ENCODE measurements around the gene CPLX4.

Gene CPLX4

DNA sequence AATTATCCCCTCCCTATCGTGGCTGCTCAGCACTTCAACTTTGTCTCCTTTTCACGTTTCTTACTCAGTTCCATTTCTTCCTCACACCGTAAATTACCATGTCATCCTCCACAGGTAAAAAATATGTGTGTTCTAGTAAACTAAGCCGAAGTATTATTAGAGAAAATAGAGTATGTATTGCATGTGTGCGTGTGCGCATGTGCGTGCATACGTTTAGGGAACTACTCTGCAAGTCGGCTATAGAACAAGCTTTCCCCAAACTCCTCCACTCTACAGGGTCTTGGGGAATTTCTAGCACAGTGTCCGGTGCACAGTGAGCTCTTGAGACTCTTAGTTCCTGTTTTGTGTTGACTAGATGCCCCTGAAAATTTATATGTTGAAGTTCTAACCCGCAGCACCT, 36.1 kb downstream of the CPLX4 start:
- ChIA-PET CTCF (interaction anchor here (0.6 to 1.5 kb wide), 3 partner anchors 9 to 120 kb away, joined by 3 to 4 read pairs (median 3); partner anchors contain the start of gene RAX), POLR2A (no interaction called here)
- no peak for TF ChIP-seq GLIS1 (tag by site-specific recombination; IDR thresholded peaks at IDR 0.05)
- no peak for TF ChIP-seq ZNF623 (tag by site-specific recombination; IDR thresholded peaks at IDR 0.05)
- TF ChIP-seq ZBTB21 (tag by site-specific recombination; IDR thresholded peaks at IDR 0.05): no peak
- no peak for TF ChIP-seq TRIM28 (IDR thresholded peaks at IDR 0.05; ENCODE audit: borderline replicate concordance, low read length)
- no peak for TF ChIP-seq ZNF664 (tag by site-specific recombination; IDR thresholded peaks at IDR 0.05)
- TF ChIP-seq, protein P1, sequence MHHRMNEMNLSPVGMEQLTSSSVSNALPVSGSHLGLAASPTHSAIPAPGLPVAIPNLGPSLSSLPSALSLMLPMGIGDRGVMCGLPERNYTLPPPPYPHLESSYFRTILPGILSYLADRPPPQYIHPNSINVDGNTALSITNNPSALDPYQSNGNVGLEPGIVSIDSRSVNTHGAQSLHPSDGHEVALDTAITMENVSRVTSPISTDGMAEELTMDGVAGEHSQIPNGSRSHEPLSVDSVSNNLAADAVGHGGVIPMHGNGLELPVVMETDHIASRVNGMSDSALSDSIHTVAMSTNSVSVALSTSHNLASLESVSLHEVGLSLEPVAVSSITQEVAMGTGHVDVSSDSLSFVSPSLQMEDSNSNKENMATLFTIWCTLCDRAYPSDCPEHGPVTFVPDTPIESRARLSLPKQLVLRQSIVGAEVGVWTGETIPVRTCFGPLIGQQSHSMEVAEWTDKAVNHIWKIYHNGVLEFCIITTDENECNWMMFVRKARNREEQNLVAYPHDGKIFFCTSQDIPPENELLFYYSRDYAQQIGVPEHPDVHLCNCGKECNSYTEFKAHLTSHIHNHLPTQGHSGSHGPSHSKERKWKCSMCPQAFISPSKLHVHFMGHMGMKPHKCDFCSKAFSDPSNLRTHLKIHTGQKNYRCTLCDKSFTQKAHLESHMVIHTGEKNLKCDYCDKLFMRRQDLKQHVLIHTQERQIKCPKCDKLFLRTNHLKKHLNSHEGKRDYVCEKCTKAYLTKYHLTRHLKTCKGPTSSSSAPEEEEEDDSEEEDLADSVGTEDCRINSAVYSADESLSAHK (tag by site-specific recombination; IDR thresholded peaks at IDR 0.05): no peak
- TF ChIP-seq, protein P2, sequence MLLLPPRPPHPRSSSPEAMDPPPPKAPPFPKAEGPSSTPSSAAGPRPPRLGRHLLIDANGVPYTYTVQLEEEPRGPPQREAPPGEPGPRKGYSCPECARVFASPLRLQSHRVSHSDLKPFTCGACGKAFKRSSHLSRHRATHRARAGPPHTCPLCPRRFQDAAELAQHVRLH (tag by site-specific recombination; IDR thresholded peaks at IDR 0.05): no peak
- TF ChIP-seq, protein P3, sequence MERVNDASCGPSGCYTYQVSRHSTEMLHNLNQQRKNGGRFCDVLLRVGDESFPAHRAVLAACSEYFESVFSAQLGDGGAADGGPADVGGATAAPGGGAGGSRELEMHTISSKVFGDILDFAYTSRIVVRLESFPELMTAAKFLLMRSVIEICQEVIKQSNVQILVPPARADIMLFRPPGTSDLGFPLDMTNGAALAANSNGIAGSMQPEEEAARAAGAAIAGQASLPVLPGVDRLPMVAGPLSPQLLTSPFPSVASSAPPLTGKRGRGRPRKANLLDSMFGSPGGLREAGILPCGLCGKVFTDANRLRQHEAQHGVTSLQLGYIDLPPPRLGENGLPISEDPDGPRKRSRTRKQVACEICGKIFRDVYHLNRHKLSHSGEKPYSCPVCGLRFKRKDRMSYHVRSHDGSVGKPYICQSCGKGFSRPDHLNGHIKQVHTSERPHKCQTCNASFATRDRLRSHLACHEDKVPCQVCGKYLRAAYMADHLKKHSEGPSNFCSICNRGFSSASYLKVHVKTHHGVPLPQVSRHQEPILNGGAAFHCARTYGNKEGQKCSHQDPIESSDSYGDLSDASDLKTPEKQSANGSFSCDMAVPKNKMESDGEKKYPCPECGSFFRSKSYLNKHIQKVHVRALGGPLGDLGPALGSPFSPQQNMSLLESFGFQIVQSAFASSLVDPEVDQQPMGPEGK (tag by site-specific recombination; IDR thresholded peaks at IDR 0.05): no peak
- TF ChIP-seq ZNF792 (tag by site-specific recombination; IDR thresholded peaks at IDR 0.05): no peak
- TF ChIP-seq, protein P4, sequence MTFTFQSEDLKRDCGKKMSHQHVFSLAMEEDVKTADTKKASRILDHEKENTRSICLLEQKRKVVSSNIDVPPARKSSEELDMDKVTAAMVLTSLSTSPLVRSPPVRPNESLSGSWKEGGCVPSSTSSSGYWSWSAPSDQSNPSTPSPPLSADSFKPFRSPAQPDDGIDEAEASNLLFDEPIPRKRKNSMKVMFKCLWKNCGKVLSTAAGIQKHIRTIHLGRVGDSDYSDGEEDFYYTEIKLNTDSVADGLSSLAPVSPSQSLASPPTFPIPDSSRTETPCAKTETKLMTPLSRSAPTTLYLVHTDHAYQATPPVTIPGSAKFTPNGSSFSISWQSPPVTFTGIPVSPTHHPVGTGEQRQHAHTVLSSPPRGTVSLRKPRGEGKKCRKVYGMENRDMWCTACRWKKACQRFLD (tag by site-specific recombination; IDR thresholded peaks at IDR 0.05): no peak
- TF ChIP-seq, protein P5, sequence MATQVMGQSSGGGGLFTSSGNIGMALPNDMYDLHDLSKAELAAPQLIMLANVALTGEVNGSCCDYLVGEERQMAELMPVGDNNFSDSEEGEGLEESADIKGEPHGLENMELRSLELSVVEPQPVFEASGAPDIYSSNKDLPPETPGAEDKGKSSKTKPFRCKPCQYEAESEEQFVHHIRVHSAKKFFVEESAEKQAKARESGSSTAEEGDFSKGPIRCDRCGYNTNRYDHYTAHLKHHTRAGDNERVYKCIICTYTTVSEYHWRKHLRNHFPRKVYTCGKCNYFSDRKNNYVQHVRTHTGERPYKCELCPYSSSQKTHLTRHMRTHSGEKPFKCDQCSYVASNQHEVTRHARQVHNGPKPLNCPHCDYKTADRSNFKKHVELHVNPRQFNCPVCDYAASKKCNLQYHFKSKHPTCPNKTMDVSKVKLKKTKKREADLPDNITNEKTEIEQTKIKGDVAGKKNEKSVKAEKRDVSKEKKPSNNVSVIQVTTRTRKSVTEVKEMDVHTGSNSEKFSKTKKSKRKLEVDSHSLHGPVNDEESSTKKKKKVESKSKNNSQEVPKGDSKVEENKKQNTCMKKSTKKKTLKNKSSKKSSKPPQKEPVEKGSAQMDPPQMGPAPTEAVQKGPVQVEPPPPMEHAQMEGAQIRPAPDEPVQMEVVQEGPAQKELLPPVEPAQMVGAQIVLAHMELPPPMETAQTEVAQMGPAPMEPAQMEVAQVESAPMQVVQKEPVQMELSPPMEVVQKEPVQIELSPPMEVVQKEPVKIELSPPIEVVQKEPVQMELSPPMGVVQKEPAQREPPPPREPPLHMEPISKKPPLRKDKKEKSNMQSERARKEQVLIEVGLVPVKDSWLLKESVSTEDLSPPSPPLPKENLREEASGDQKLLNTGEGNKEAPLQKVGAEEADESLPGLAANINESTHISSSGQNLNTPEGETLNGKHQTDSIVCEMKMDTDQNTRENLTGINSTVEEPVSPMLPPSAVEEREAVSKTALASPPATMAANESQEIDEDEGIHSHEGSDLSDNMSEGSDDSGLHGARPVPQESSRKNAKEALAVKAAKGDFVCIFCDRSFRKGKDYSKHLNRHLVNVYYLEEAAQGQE (tag by site-specific recombination; IDR thresholded peaks at IDR 0.05): no peak
- TF ChIP-seq ZNF629 (tag by site-specific recombination; IDR thresholded peaks at IDR 0.05): no peak
- no peak for TF ChIP-seq ZBTB8A (tag by site-specific recombination; IDR thresholded peaks at IDR 0.05)
- TF ChIP-seq, protein P6, sequence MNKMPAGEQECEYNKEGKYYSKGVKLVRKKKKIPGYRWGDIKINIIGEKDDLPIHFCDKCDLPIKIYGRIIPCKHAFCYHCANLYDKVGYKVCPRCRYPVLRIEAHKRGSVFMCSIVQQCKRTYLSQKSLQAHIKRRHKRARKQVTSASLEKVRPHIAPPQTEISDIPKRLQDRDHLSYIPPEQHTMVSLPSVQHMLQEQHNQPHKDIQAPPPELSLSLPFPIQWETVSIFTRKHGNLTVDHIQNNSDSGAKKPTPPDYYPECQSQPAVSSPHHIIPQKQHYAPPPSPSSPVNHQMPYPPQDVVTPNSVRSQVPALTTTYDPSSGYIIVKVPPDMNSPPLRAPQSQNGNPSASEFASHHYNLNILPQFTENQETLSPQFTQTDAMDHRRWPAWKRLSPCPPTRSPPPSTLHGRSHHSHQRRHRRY (tag by site-specific recombination; IDR thresholded peaks at IDR 0.05): no peak
- no peak for TF ChIP-seq SP2 (tag by site-specific recombination; IDR thresholded peaks at IDR 0.05)
- no peak for TF ChIP-seq ZNF366 (tag by site-specific recombination; conservative IDR thresholded peaks at IDR 0.05)
- no peak for TF ChIP-seq ZNF707 (tag by site-specific recombination; IDR thresholded peaks at IDR 0.05)
- no peak for TF ChIP-seq ZNF747 (tag by site-specific recombination; IDR thresholded peaks at IDR 0.05)
- no peak for TF ChIP-seq ZNF837 (tag by site-specific recombination; IDR thresholded peaks at IDR 0.05)
- no peak for TF ChIP-seq ZNF202 (tag by site-specific recombination; IDR thresholded peaks at IDR 0.05; ENCODE audit: borderline replicate concordance)
- Histone ChIP-seq H3K9me3 (ENCODE audit: control insufficient read depth, insufficient read depth, low read depth, low read length) (no peaks in the 10 kb centered on the region), H3K36me3 (ENCODE audit: control insufficient read depth in 2 of 2, insufficient read depth in 1 of 2, low read length in 2 of 2) (no peaks in the 10 kb centered on the region), H3K4me3 (ENCODE audit: low read depth, low read length) (no peak overlapping the region), H3K27ac (ENCODE audit: extremely low read depth, low read depth, low read length) (no peak overlapping the region), H3K4me1 (ENCODE audit: control insufficient read depth, insufficient read depth, low read length) (peaks cover 5% of the 10 kb centered on the region; the same call in 1 of the 2 replicates)
